Esophagus muscularis mucosa (tissue), 3 donors: ENCODE measurements around the gene PAPSS2.

Experiments used
- POLR2A ChIP-seq: fragments of 450-650 bp; IDR thresholded peaks from one replicate; pipeline ENCODE4 v1.6.1; 2017; ENCODE audit warnings: antibody characterized with exemption, moderate library complexity, mild to moderate bottlenecking, low read depth
- TF ChIP-seq, protein P1 (sequence below), 3 experiments: fragments of 200-600 bp in 2 of 3; fragments of 450-650 bp in 1 of 3; sonication (generic) in 2 of 3; IDR thresholded peaks; one replicate each; pipeline ENCODE4 v1.5.1; 2017 to 2019; ENCODE audit warnings: antibody characterized with exemption in 3 of 3, mild to moderate bottlenecking in 2 of 3, moderate library complexity in 1 of 3

DNA sequence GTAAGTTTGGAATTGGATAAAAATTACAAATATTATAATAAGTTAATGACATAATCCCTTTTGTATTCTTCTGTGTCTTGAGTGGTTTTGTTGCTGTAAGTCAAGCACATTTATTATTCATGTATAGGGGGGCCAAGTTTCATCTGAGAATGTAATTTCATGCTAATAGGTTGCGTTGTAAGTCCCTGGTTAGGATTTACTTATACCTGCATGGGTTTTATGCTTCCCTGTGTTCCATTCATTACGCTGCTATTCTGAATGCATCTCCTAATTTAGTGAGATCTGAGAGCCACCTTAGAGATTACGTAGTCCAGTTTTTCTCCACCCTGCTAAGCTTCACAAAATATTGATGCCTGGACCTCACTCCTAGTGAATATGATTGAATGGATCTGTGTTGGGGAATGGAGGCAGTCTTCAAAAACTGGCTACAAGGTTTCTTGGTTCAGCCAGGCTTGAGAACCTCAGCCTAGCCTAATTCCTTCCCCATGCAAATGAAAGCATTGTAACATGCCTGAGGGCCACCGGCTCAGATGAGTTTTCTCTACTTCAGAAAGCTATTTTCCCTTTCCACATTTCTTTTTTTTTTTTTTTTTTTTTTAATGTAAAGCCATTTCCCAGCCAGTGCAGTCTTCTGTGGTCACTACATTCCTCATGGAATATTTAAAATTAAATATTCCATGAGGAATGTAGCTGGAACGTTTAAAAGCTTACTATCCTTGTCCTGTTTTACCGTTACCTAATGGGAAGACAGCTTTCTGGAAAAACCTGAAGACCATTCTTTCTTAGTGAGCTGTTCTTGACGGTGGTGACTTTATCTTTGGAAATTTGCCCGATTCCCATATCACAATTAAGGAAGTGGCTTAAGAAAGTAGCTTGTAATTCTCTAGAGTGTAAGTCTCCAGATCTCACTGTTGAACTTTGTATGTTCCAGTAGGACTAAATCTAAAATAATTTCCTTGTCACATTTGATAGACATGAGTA is 16.0 kb downstream of the PAPSS2 start:
- TF ChIP-seq, protein P1, sequence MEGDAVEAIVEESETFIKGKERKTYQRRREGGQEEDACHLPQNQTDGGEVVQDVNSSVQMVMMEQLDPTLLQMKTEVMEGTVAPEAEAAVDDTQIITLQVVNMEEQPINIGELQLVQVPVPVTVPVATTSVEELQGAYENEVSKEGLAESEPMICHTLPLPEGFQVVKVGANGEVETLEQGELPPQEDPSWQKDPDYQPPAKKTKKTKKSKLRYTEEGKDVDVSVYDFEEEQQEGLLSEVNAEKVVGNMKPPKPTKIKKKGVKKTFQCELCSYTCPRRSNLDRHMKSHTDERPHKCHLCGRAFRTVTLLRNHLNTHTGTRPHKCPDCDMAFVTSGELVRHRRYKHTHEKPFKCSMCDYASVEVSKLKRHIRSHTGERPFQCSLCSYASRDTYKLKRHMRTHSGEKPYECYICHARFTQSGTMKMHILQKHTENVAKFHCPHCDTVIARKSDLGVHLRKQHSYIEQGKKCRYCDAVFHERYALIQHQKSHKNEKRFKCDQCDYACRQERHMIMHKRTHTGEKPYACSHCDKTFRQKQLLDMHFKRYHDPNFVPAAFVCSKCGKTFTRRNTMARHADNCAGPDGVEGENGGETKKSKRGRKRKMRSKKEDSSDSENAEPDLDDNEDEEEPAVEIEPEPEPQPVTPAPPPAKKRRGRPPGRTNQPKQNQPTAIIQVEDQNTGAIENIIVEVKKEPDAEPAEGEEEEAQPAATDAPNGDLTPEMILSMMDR (IDR thresholded peaks at IDR 0.05): no peak
- TF ChIP-seq POLR2A: no peak
